DOHH2 (cell line): ENCODE measurements around the gene ARHGAP23.

ENCODE experiments used
- H3F3A ChIP-seq: fragments of 200-600 bp; sonication (generic), shearing (Covaris generic); 2 replicates; pipeline ENCODE4 v1.6.0; 2016; ENCODE audit warnings: antibody characterized with exemption, mild to moderate bottlenecking; ENCODE audit not compliant: control insufficient read depth, insufficient read depth
- H3K27ac ChIP-seq: fragments of 200-600 bp; sonication (generic); 2 replicates; pipeline ENCODE4 v1.5.1; 2014; ENCODE audit warnings: low read depth, mild to moderate bottlenecking, low read length, moderate library complexity
- H3K27me3 ChIP-seq: fragments of 200-600 bp; sonication (generic); 2 replicates; pipeline ENCODE4 v1.6.1; 2014; ENCODE audit warnings: mild to moderate bottlenecking, low read length, mixed read lengths; ENCODE audit not compliant: control insufficient read depth
- H3K36me3 ChIP-seq: fragments of 200-600 bp; sonication (generic); 2 replicates; pipeline ENCODE4 v1.6.1; 2014; ENCODE audit warnings: mild to moderate bottlenecking, low read length, moderate library complexity, mixed read lengths; ENCODE audit not compliant: control insufficient read depth
- H3K4me1 ChIP-seq: fragments of 200-600 bp; sonication (generic); 2 replicates; pipeline ENCODE4 v1.6.1; 2014; ENCODE audit warnings: mild to moderate bottlenecking, low read length, mixed read lengths; ENCODE audit not compliant: control insufficient read depth
- H3K4me2 ChIP-seq: fragments of 200-600 bp; sonication (generic); 2 replicates; pipeline ENCODE4 v1.6.0; 2014; ENCODE audit warnings: mild to moderate bottlenecking, low read length, moderate library complexity
- H3K4me3 ChIP-seq: fragments of 200-600 bp; sonication (generic); 2 replicates; pipeline ENCODE4 v1.5.1; 2014; ENCODE audit warnings: mild to moderate bottlenecking, low read length, mixed read lengths
- H3K79me2 ChIP-seq: fragments of 200-600 bp; sonication (generic); 2 replicates; pipeline ENCODE4 v1.6.1; 2014; ENCODE audit warnings: mild to moderate bottlenecking, low read length, mixed read lengths; ENCODE audit not compliant: control insufficient read depth
- H3K9me2 ChIP-seq: fragments of 200-600 bp; sonication (generic); replicated peaks from 2 replicates; pipeline ENCODE4 v1.6.1; 2014; ENCODE audit warnings: mild to moderate bottlenecking, low read length, mixed read lengths; ENCODE audit not compliant: control insufficient read depth
- H3K9me3 ChIP-seq: fragments of 200-600 bp; sonication (generic); 2 replicates; pipeline ENCODE4 v1.6.1; 2014; ENCODE audit warnings: antibody characterized with exemption, low read length, mixed read lengths; ENCODE audit not compliant: control insufficient read depth, insufficient read depth
- H4K20me1 ChIP-seq: fragments of 200-600 bp; sonication (generic); 2 replicates; pipeline ENCODE4 v1.6.0; 2014; ENCODE audit warnings: low read depth, mild to moderate bottlenecking, antibody characterized with exemption, low read length, moderate library complexity; ENCODE audit not compliant: control insufficient read depth, insufficient read depth
- CTCF ChIP-seq: fragments of 200-600 bp; sonication (generic); IDR thresholded peaks from one replicate; pipeline ENCODE4 v1.5.1; 2014; ENCODE audit warnings: antibody characterized with exemption, mild to moderate bottlenecking, low read depth, low read length; ENCODE audit not compliant: poor library complexity, severe bottlenecking
- EZH2phosphoT487 ChIP-seq: fragments of 200-600 bp; sonication (generic); IDR thresholded peaks from 2 replicates; pipeline ENCODE4 v1.6.1; 2017; ENCODE audit warnings: borderline replicate concordance, mild to moderate bottlenecking, antibody characterized with exemption, low read length, moderate library complexity, mixed read lengths

ARHGAP23 gene

GRCh38 chr17:38536661-38537060 lies 108.4 kb downstream of the ARHGAP23 start:
- no peaks in the 10 kb centered on the region for H3K36me3 ChIP-seq
- H3K9me3 ChIP-seq = no peaks in the 10 kb centered on the region
- peaks cover 13% of the 10 kb centered on the region for H3K27me3 ChIP-seq
- H3K4me2 ChIP-seq = no peak overlapping the region
- no peaks in the 10 kb centered on the region for H3K79me2 ChIP-seq
- no peaks in the 10 kb centered on the region for H3K9me2 ChIP-seq
- no peak overlapping the region for H3K27ac ChIP-seq
- TF ChIP-seq EZH2phosphoT487 (no peak), CTCF (no peak)
- no peak overlapping the region for H3K4me3 ChIP-seq
- no peaks in the 10 kb centered on the region for H4K20me1 ChIP-seq
- H3K4me1 ChIP-seq = no peaks in the 10 kb centered on the region
- no peaks in the 10 kb centered on the region for H3F3A ChIP-seq

- H3K27ac ChIP-seq = no peak overlapping the region
- no peaks in the 10 kb centered on the region for H3K4me1 ChIP-seq
- peaks cover 20% of the 10 kb centered on the region for H3K27me3 ChIP-seq
- no peaks in the 10 kb centered on the region for H4K20me1 ChIP-seq
- H3K4me2 ChIP-seq = no peak overlapping the region
- no peaks in the 10 kb centered on the region for H3F3A ChIP-seq
- H3K9me2 ChIP-seq = no peaks in the 10 kb centered on the region
- TF ChIP-seq EZH2phosphoT487 = no peak
- no peak for TF ChIP-seq CTCF
- H3K36me3 ChIP-seq = no peaks in the 10 kb centered on the region
- no peaks in the 10 kb centered on the region for H3K79me2 ChIP-seq
- H3K4me3 ChIP-seq = no peak overlapping the region
- H3K9me3 ChIP-seq = no peaks in the 10 kb centered on the region
Measured at GRCh38 chr17:38538906-38539305, 110.6 kb downstream of the ARHGAP23 start.

- Histone ChIP-seq H3K36me3 (no peaks in the 10 kb centered on the region), H3K27ac (no peak overlapping the region), H3K4me2 (no peak overlapping the region), H3F3A (no peaks in the 10 kb centered on the region), H3K9me3 (no peaks in the 10 kb centered on the region), H3K4me1 (no peaks in the 10 kb centered on the region), H3K27me3 (peaks cover 20% of the 10 kb centered on the region), H3K79me2 (no peaks in the 10 kb centered on the region), H3K4me3 (no peak overlapping the region), H3K9me2 (no peaks in the 10 kb centered on the region), H4K20me1 (no peaks in the 10 kb centered on the region)
- TF ChIP-seq CTCF = no peak
Measured at GRCh38 chr17:38539386-38539785, 111.1 kb downstream of the ARHGAP23 start.
